Measurements from ENCODE around the gene EXOC4.

EXOC4 gene

DNA sequence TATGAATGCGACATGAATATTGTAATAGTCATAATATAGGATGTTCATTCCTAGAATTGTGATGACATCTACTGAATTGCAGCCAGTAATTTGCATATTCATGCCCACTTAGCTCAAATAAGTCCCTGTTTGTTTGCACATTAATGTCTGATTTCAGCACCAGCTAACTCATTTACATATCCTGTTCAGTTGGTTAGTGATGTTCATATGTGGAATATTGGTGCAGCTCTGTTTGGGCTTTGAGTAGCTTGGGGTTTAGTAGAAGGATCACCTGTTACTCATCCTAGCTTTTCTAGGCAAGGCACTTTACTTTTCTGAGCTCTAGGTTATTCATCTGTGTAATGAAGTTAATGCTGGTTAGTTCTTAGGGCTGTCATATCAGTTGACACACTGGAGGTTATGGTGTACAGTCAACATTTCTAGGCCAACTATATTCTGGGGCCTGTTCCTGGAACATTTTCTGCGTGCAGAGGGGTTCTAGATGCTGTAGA lies 238.4 kb downstream of the EXOC4 start:
- H3K4me3 ChIP-seq (ENCODE audit: low read length), result no peak overlapping the region
- no peaks in the 10 kb centered on the region for H3K27me3 ChIP-seq (ENCODE audit: insufficient read depth, low read length)
- no peak overlapping the region for H3K27ac ChIP-seq (ENCODE audit: low read depth, low read length)
- H3K9me3 ChIP-seq (ENCODE audit: insufficient read depth, low read depth, low read length), result no peaks in the 10 kb centered on the region
- H3K36me3 ChIP-seq (ENCODE audit: insufficient read depth, low read length), result no peaks in the 10 kb centered on the region
- WGBS, result 83% methylated on average over 1 of the region's 2 CpGs
- no peak overlapping the region for H3K9ac ChIP-seq (ENCODE audit: low read depth, low read length)
- no peaks in the 10 kb centered on the region for H3K4me1 ChIP-seq (ENCODE audit: insufficient read depth, low read length)

DNA sequence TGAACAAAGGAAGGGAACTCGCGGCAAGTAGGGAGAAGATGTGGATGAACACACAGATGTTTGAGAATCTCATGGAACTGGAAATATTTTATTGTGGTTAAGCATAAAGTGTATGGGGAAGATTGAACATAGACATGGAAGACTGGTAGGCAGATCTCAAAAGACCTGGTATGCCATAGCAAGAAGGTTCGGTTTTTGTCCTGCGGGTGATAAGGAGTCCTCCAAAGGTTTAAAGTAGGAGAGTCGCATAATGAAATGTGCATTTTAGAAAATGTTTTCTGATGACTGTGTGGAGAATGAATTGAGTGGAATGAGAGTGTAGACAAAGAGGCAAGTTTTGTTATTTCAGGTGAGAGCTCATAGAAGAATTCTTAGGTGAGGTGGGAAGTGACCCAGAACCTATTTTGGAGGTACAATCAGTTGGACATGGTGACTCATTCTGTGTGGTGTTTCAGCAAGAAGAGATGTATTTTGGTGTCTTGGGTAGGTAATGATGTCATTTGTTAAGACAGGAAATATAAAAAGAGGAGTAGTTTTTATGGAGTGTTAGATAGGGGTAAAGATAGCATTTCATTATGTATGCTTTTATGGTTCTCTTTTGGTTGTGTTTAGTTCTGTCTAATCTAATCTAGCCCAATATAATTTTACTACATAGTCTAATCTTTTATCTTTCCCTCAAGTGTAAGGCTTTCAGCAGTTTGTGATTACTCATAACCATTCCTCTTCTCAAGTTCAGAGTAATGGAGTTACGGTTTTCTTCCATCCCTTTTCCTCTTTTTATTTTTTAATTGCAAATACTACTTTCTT lies 239.2 kb downstream of the EXOC4 start:
- Histone ChIP-seq H3K9ac (ENCODE audit: low read depth, low read length) (no peak overlapping the region), H3K4me3 (ENCODE audit: low read length) (no peak overlapping the region), H3K27ac (ENCODE audit: low read depth, low read length) (no peak overlapping the region), H3K9me3 (ENCODE audit: insufficient read depth, low read depth, low read length) (no peaks in the 10 kb centered on the region), H3K27me3 (ENCODE audit: insufficient read depth, low read length) (no peaks in the 10 kb centered on the region), H3K36me3 (ENCODE audit: insufficient read depth, low read length) (no peaks in the 10 kb centered on the region), H3K4me1 (ENCODE audit: insufficient read depth, low read length) (no peaks in the 10 kb centered on the region)
- WGBS, result 97% methylated on average over 6 of the region's 6 CpGs

DNA sequence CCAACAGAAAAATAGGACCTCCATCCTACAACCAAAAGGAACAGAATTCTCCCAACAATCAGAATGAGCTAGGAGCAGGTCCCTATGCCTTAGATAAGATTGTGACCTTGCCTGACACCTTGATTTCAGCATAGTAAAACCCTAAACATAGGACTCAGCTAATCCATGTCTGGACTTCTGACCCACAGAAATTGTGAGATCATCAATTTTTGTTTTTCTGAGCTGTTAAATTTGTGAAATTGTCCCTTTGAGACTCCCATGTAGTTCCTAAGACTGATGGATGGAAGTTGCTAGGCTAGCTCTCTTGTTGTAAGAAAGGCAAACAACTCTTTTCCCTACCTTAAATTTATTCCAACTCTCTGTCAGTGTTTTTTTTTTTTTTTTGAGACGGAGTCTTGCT lies 244.2 kb downstream of the EXOC4 start:
- 86% methylated on average over 1 of the region's 1 CpG for WGBS
- no peaks in the 10 kb centered on the region for H3K36me3 ChIP-seq (ENCODE audit: insufficient read depth, low read length)
- no peak overlapping the region for H3K9ac ChIP-seq (ENCODE audit: low read depth, low read length)
- H3K4me3 ChIP-seq (ENCODE audit: low read length), result no peak overlapping the region
- no peaks in the 10 kb centered on the region for H3K9me3 ChIP-seq (ENCODE audit: insufficient read depth, low read depth, low read length)
- no peaks in the 10 kb centered on the region for H3K4me1 ChIP-seq (ENCODE audit: insufficient read depth, low read length)
- no peak overlapping the region for H3K27ac ChIP-seq (ENCODE audit: low read depth, low read length)
- H3K27me3 ChIP-seq (ENCODE audit: insufficient read depth, low read length), result no peaks in the 10 kb centered on the region

- no peaks in the 10 kb centered on the region for H3K9me3 ChIP-seq (ENCODE audit: insufficient read depth, low read depth, low read length)
- H3K27me3 ChIP-seq (ENCODE audit: insufficient read depth, low read length), result no peaks in the 10 kb centered on the region
- H3K9ac ChIP-seq (ENCODE audit: low read depth, low read length), result no peak overlapping the region
- H3K4me1 ChIP-seq (ENCODE audit: insufficient read depth, low read length), result no peaks in the 10 kb centered on the region
- no peak overlapping the region for H3K27ac ChIP-seq (ENCODE audit: low read depth, low read length)
- 96% methylated on average over 5 of the region's 5 CpGs for WGBS
- no peak overlapping the region for H3K4me3 ChIP-seq (ENCODE audit: low read length)
- H3K36me3 ChIP-seq (ENCODE audit: insufficient read depth, low read length), result no peaks in the 10 kb centered on the region
Observed at GRCh38 chr7:133501771-133502170, 248.9 kb downstream of the EXOC4 start.

DNA sequence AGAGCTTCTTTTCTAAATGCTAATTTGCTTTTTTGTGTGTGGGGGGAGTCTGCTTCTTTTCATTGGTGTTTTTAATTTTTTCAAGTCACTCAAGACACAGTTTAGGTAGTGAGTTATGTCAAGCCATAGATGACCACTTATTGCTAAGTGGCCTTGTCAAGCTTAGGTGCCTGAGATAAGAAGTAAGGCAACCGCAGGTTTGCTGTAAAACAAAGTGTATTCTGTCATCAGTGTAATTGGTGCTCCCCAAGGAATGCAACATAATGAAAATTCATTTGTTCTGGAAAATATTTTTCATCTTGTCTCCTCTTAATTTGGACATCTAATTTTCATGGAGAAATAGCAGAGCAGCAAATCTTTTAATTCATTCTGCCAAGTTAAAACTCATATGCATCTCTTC lies 249.6 kb downstream of the EXOC4 start:
- H3K4me1 ChIP-seq (ENCODE audit: insufficient read depth, low read length), result no peaks in the 10 kb centered on the region
- H3K9me3 ChIP-seq (ENCODE audit: insufficient read depth, low read depth, low read length), result no peaks in the 10 kb centered on the region
- H3K9ac ChIP-seq (ENCODE audit: low read depth, low read length), result no peak overlapping the region
- no peak overlapping the region for H3K4me3 ChIP-seq (ENCODE audit: low read length)
- H3K27me3 ChIP-seq (ENCODE audit: insufficient read depth, low read length), result no peaks in the 10 kb centered on the region
- H3K27ac ChIP-seq (ENCODE audit: low read depth, low read length), result no peak overlapping the region
- H3K36me3 ChIP-seq (ENCODE audit: insufficient read depth, low read length), result no peaks in the 10 kb centered on the region
- WGBS, result 92% methylated on average over 1 of the region's 1 CpG

- no peak overlapping the region for H3K4me3 ChIP-seq (ENCODE audit: low read length)
- no peaks in the 10 kb centered on the region for H3K27me3 ChIP-seq (ENCODE audit: insufficient read depth, low read length)
- no peaks in the 10 kb centered on the region for H3K9me3 ChIP-seq (ENCODE audit: insufficient read depth, low read depth, low read length)
- peaks cover under 1% of the 10 kb centered on the region; the same call in 1 of the 2 replicates for H3K4me1 ChIP-seq (ENCODE audit: insufficient read depth, low read length)
- H3K9ac ChIP-seq (ENCODE audit: low read depth, low read length), result no peak overlapping the region
- no peak overlapping the region for H3K27ac ChIP-seq (ENCODE audit: low read depth, low read length)
- H3K36me3 ChIP-seq (ENCODE audit: insufficient read depth, low read length), result no peaks in the 10 kb centered on the region
- WGBS, result 100% methylated on average over 1 of the region's 1 CpG
Observed at GRCh38 chr7:133502972-133503371, 250.1 kb downstream of the EXOC4 start.

DNA sequence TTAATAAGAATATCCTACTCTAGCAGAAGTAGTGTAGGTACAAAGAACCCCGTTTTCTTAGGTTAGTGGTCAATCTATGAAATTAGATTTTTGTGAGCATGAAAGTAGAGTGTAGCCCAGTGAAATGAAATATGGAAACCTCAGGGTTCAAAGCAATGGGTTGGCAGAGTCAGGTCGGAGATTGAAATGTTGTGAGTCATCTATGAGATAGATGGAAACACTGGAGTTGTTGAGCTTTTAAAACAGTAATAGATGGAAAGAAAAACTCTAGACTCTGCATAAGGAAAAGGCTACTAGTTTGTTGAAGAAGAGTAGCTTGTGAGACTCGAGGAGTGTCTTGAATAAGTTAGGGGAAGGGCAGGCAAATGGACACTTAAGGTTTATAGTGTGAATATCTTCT lies 251.9 kb downstream of the EXOC4 start:
- 87% methylated on average over 3 of the region's 3 CpGs for WGBS

GRCh38 chr7:133509822-133510221 lies 256.9 kb downstream of the EXOC4 start:
- H3K27ac ChIP-seq (ENCODE audit: low read depth, low read length), result no peak overlapping the region
- H3K4me3 ChIP-seq (ENCODE audit: low read length), result no peak overlapping the region
- H3K4me1 ChIP-seq (ENCODE audit: insufficient read depth, low read length), result peaks cover 9% of the 10 kb centered on the region; the same call in 1 of the 2 replicates
- H3K36me3 ChIP-seq (ENCODE audit: insufficient read depth, low read length), result no peaks in the 10 kb centered on the region
- H3K9ac ChIP-seq (ENCODE audit: low read depth, low read length), result no peak overlapping the region
- 94% methylated on average over 3 of the region's 5 CpGs for WGBS
- no peaks in the 10 kb centered on the region for H3K9me3 ChIP-seq (ENCODE audit: insufficient read depth, low read depth, low read length)
- no peaks in the 10 kb centered on the region for H3K27me3 ChIP-seq (ENCODE audit: insufficient read depth, low read length)

More for the DNA sequence above, 251.9 kb downstream of the EXOC4 start:
- Histone ChIP-seq H3K9ac (ENCODE audit: low read depth, low read length) (no peak overlapping the region), H3K4me1 (ENCODE audit: insufficient read depth, low read length) (peaks cover 9% of the 10 kb centered on the region; the same call in 1 of the 2 replicates), H3K9me3 (ENCODE audit: insufficient read depth, low read depth, low read length) (no peaks in the 10 kb centered on the region), H3K36me3 (ENCODE audit: insufficient read depth, low read length) (no peaks in the 10 kb centered on the region), H3K27ac (ENCODE audit: low read depth, low read length) (no peak overlapping the region), H3K4me3 (ENCODE audit: low read length) (no peak overlapping the region), H3K27me3 (ENCODE audit: insufficient read depth, low read length) (no peaks in the 10 kb centered on the region)

DNA sequence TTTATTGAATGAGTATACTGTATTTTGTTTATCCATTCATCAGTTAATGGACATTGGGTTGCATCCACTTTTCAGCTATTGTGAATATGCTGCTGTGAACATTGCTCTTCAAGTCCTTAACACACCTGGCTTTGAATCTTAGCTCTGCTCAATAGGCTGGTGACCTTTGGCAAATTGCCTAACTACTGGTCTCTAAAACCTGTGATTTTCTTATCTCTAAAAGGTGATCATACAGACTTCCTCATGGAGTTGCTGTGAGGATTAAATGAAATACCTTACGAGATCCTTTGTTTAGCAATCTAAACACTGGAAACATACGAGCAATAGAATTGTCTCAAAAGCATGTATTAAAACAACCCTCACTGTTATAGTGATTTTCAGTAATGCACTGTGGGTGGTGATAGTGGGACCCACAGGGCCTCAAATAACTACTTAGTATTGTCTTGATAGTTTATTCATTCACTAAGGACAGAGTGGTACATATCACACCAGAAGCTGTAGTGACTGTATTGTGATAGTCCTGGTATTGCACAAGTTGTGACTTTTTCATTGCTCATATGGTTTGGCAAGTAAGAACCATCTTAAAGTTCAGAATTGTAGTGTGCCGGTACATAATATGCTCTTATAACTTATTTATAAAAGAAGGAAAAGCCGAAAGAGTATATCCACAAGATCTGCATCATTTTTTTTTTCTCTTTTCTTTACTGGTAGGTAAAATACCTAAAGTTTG lies 257.6 kb downstream of the EXOC4 start:
- no peak overlapping the region for H3K4me3 ChIP-seq (ENCODE audit: low read length)
- no peaks in the 10 kb centered on the region for H3K9me3 ChIP-seq (ENCODE audit: insufficient read depth, low read depth, low read length)
- H3K36me3 ChIP-seq (ENCODE audit: insufficient read depth, low read length), result no peaks in the 10 kb centered on the region
- no peaks in the 10 kb centered on the region for H3K27me3 ChIP-seq (ENCODE audit: insufficient read depth, low read length)
- 100% methylated on average over 1 of the region's 4 CpGs for WGBS
- peaks cover 9% of the 10 kb centered on the region; the same call in 1 of the 2 replicates for H3K4me1 ChIP-seq (ENCODE audit: insufficient read depth, low read length)
- H3K9ac ChIP-seq (ENCODE audit: low read depth, low read length), result no peak overlapping the region
- no peak overlapping the region for H3K27ac ChIP-seq (ENCODE audit: low read depth, low read length)

DNA sequence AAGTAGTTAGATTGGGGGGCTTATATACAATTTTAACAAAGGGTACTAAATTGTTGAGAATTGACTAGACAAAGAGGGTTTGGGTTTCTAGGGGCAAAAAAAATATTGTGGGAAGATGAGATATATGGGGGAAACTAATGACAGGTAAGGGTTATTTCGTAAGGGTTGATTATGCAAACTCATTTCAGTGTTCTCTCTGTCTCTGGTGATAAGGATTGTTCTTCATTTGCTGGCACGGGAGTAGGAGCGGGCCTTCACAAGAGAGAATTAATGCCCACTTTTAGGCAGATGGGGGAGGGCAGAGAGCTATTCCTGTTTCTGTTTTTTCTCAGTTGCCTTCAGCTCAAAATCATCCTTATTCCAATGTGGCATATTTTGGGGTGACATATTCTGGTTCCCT lies 258.4 kb downstream of the EXOC4 start:
- Histone ChIP-seq H3K9ac (ENCODE audit: low read depth, low read length) (no peak overlapping the region), H3K4me3 (ENCODE audit: low read length) (no peak overlapping the region), H3K4me1 (ENCODE audit: insufficient read depth, low read length) (peaks cover 9% of the 10 kb centered on the region; the same call in 1 of the 2 replicates), H3K27ac (ENCODE audit: low read depth, low read length) (no peak overlapping the region), H3K9me3 (ENCODE audit: insufficient read depth, low read depth, low read length) (no peaks in the 10 kb centered on the region), H3K27me3 (ENCODE audit: insufficient read depth, low read length) (no peaks in the 10 kb centered on the region), H3K36me3 (ENCODE audit: insufficient read depth, low read length) (no peaks in the 10 kb centered on the region)
- 91% methylated on average over 3 of the region's 3 CpGs for WGBS

GRCh38 chr7:133511708-133512107 lies 258.8 kb downstream of the EXOC4 start:
- WGBS, result 97% methylated on average over 3 of the region's 5 CpGs
- H3K9ac ChIP-seq (ENCODE audit: low read depth, low read length), result no peak overlapping the region
- no peak overlapping the region for H3K27ac ChIP-seq (ENCODE audit: low read depth, low read length)
- H3K4me3 ChIP-seq (ENCODE audit: low read length), result no peak overlapping the region
- H3K36me3 ChIP-seq (ENCODE audit: insufficient read depth, low read length), result no peaks in the 10 kb centered on the region
- no peaks in the 10 kb centered on the region for H3K27me3 ChIP-seq (ENCODE audit: insufficient read depth, low read length)
- no peaks in the 10 kb centered on the region for H3K9me3 ChIP-seq (ENCODE audit: insufficient read depth, low read depth, low read length)
- H3K4me1 ChIP-seq (ENCODE audit: insufficient read depth, low read length), result peaks cover 9% of the 10 kb centered on the region
